ENCODE data around the gene MKLN1.
"Not testable (repeated sequence)": the region's sequence is repeated elsewhere in the genome, so short reads cannot be mapped to it uniquely, and the experiment has no call there.

MKLN1 gene

DNA sequence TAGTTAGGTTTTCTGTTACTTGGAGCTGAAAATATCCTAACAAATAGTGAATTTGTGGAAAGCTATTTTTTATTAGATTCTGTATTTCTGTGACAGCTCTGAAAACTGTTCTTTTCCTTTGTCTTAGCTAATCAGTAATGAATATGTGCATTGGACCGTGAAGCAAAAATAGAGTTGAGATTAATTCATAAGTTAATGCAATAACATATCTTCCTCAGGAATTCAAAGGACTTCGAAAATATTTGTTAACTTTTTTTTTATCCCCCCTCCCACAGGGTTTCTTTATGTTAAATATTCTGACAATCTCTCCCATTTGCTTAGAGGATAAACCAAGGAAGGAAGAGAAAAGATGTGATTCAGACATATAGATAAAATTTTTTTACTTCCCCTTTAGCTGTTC lies 127.3 kb downstream of the MKLN1 start:
- DNase-seq (ENCODE audit: low read depth), result no peak
- no peak for TF ChIP-seq CTCF (IDR thresholded peaks at IDR 0.05; ENCODE audit: low read length, missing control alignments)
- H3K4me3 ChIP-seq (replicated peaks; ENCODE audit: low read depth, low read length), result no peak overlapping the region

DNA sequence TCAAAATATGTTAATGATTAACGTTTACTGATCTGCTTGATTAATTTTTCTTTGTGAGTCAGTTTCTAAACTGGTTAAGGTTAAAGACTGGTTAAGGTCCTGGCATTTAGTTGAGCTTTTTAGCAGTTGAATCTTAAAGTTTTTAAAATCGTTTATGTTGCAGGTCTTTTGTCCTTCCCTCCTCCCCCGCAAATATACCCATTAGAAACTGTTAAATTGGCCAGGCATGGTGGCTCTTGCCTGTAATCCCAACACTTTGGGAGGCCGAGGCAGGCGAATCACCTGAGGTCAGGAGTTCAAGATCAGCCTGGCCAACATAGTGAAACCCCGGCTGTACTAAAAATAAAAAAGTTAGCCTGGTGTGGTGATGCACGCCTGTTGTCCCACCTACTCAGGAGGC lies 127.9 kb downstream of the MKLN1 start:
- no peak for DNase-seq (ENCODE audit: low read depth)
- no peak for TF ChIP-seq CTCF (IDR thresholded peaks at IDR 0.05; ENCODE audit: low read length, missing control alignments)

DNA sequence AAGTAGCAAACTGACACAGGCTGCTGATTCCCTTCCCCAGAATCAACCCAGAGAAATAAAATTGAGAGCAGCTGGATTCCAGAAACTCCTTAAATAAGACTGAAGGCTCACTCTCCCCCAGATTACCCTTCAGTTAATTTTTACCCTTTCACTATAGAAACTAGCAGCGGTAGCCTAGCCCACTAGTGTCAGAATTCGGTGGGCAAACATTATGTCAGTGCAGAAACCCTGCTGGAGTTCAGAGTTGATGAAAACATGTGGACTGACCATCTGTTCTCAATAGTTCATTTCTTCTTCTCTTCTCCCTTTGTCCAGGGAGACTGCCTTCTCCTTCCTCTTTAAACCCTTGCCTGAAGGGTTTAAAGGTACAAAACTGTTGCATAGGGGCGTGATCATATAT lies 128.7 kb downstream of the MKLN1 start:
- no peak overlapping the region for H3K4me3 ChIP-seq (replicated peaks; ENCODE audit: low read depth, low read length)
- TF ChIP-seq CTCF (IDR thresholded peaks at IDR 0.05; ENCODE audit: low read length, missing control alignments), result no peak
- DNase-seq (ENCODE audit: low read depth), result no peak

More for the DNA sequence above, 127.9 kb downstream of the MKLN1 start:
- H3K4me3 ChIP-seq (replicated peaks; ENCODE audit: low read depth, low read length), result no peak overlapping the region

DNA sequence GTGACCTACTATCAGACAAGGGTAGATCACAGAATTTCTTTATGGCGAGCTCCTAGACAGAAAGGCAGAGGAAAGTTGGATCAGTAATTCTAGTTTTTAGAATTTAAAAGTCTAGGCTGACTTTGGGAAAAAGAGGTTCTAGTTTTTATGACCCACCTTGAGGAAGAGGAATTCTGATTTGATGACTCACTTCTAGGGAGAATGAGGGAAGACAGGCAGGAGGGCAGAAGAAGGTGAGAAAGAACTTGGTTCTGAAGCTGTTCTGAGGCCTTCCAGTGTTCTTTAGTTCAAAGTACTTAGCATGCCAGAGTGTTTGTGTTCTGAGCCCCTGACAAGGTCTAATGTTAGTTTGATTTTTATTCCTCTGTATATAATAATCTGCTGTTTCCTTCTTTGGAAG lies 131.6 kb downstream of the MKLN1 start:
- no peak for TF ChIP-seq CTCF (IDR thresholded peaks at IDR 0.05; ENCODE audit: low read length, missing control alignments)
- H3K4me3 ChIP-seq (replicated peaks; ENCODE audit: low read depth, low read length), result no peak overlapping the region
- no peak for DNase-seq (ENCODE audit: low read depth)

DNA sequence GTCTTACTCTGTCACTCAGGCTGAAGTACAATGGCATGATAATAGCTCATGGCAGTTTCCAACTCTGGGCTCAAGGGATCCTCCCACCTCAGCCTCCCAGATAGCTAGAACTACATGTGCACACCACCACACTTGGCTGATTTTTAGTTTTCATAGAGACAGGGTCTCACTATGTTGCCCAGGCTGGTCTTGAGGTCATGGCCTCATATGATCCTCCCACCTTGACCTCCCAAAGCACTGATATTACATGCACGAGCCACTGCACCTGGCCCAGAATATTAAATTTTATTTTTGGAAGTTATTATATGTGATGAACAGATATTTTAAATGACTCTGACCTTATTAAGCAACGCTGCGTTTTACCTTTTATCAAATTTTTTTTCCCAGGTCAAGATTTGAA lies 134.4 kb downstream of the MKLN1 start:
- TF ChIP-seq CTCF (IDR thresholded peaks at IDR 0.05; ENCODE audit: low read length, missing control alignments), result no peak
- H3K4me3 ChIP-seq (replicated peaks; ENCODE audit: low read depth, low read length), result no peak overlapping the region
- DNase-seq (ENCODE audit: low read depth), result no peak

DNA sequence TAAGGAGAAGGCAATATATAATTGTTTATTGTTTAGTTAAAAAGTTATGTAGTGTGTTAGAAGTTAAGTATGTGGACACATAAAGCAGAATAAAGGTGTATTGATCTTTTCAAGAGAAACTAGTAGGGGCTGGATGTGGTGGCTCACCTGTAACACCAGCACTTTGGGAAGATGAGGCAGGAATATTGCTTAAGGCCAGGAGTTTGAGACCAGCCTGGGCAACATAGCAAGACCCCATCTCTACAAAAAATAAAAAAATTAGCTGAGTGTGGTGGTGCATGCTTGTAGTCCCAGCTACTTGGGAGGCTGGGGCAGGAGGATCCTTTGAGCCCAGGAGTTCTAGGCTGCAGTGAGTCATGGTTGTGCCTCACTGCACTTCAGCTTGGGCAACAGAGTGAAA lies 135.0 kb downstream of the MKLN1 start:
- not testable (repeated sequence) for H3K4me3 ChIP-seq (replicated peaks; ENCODE audit: low read depth, low read length); DNase-seq (ENCODE audit: low read depth)

- no peak for DNase-seq (ENCODE audit: low read depth)
- no peak for TF ChIP-seq CTCF (IDR thresholded peaks at IDR 0.05; ENCODE audit: low read length, missing control alignments)
- no peak overlapping the region for H3K4me3 ChIP-seq (replicated peaks; ENCODE audit: low read depth, low read length)
Observed at GRCh38 chr7:131466735-131467365, 139.2 kb downstream of the MKLN1 start.
